Measurements from ENCODE around the gene CARMIL1.

DNA sequence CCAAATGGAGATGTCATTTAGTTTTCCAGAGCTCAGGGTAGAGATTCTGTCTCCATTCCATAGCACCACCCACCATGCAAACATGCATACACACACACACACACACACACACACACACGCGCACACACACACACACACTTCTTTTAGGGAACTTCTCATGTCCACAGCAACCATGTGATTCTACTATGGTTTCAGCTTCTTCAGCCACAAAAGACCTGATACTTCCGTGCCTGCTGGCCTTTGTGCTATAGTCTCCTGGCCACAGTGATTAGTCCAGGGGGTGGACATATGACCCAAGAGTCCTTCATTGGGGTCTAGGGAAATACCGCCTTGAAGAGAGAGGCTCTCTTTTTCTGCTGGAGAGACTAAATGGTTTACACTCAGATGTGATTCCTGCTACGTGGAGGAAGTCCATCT is 53.5 kb downstream of the CARMIL1 start:
- TF ChIP-seq, protein P1, sequence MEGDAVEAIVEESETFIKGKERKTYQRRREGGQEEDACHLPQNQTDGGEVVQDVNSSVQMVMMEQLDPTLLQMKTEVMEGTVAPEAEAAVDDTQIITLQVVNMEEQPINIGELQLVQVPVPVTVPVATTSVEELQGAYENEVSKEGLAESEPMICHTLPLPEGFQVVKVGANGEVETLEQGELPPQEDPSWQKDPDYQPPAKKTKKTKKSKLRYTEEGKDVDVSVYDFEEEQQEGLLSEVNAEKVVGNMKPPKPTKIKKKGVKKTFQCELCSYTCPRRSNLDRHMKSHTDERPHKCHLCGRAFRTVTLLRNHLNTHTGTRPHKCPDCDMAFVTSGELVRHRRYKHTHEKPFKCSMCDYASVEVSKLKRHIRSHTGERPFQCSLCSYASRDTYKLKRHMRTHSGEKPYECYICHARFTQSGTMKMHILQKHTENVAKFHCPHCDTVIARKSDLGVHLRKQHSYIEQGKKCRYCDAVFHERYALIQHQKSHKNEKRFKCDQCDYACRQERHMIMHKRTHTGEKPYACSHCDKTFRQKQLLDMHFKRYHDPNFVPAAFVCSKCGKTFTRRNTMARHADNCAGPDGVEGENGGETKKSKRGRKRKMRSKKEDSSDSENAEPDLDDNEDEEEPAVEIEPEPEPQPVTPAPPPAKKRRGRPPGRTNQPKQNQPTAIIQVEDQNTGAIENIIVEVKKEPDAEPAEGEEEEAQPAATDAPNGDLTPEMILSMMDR (IDR thresholded peaks at IDR 0.05): no peak
- TF ChIP-seq POLR2A (IDR thresholded peaks at IDR 0.05): no peak
